ENCODE results near the gene ITGA3.

Gene ITGA3

GRCh38 chr17:50066995-50067394, 11.1 kb downstream of the ITGA3 start:
- in situ Hi-C loops (cut with MboI; ENCODE audit: low sequenced_read_pairs), result no loop called here

- in situ Hi-C loops (cut with MboI; ENCODE audit: low sequenced_read_pairs), result no loop called here
Observed at GRCh38 chr17:50067996-50068395, 12.1 kb downstream of the ITGA3 start.

GRCh38 chr17:50070908-50071680, 15.2 kb downstream of the ITGA3 start:
- in situ Hi-C loops (cut with MboI; ENCODE audit: low sequenced_read_pairs), result no loop called here

- in situ Hi-C loops (cut with MboI; ENCODE audit: low sequenced_read_pairs), result no loop called here
Observed at GRCh38 chr17:50071692-50072091, 15.8 kb downstream of the ITGA3 start.

GRCh38 chr17:50072130-50072529, 16.2 kb downstream of the ITGA3 start:
- in situ Hi-C loops (cut with MboI; ENCODE audit: low sequenced_read_pairs), result no loop called here

- in situ Hi-C loops (cut with MboI; ENCODE audit: low sequenced_read_pairs), result no loop called here
Observed at GRCh38 chr17:50072925-50073324, 17.0 kb downstream of the ITGA3 start.

GRCh38 chr17:50074227-50074626, 18.3 kb downstream of the ITGA3 start:
- in situ Hi-C loops (cut with MboI; ENCODE audit: low sequenced_read_pairs), result no loop called here

- in situ Hi-C loops (cut with MboI; ENCODE audit: low sequenced_read_pairs), result no loop called here
Observed at GRCh38 chr17:50075446-50076032, 19.6 kb downstream of the ITGA3 start.

- in situ Hi-C loops (cut with MboI; ENCODE audit: low sequenced_read_pairs), result no loop called here
Observed at GRCh38 chr17:50076221-50076590, 20.3 kb downstream of the ITGA3 start.

GRCh38 chr17:50076591-50077235, 20.8 kb downstream of the ITGA3 start:
- in situ Hi-C loops (cut with MboI; ENCODE audit: low sequenced_read_pairs), result no loop called here

- in situ Hi-C loops (cut with MboI; ENCODE audit: low sequenced_read_pairs), result no loop called here
Observed at GRCh38 chr17:50078430-50078829, 22.5 kb downstream of the ITGA3 start.

GRCh38 chr17:50079334-50080095, 23.6 kb downstream of the ITGA3 start:
- in situ Hi-C loops (cut with MboI; ENCODE audit: low sequenced_read_pairs), result no loop called here

GRCh38 chr17:50080096-50080480, 24.2 kb downstream of the ITGA3 start:
- in situ Hi-C loops (cut with MboI; ENCODE audit: low sequenced_read_pairs), result no loop called here

GRCh38 chr17:50080827-50081226, 24.9 kb downstream of the ITGA3 start:
- in situ Hi-C loops (cut with MboI; ENCODE audit: low sequenced_read_pairs), result no loop called here

GRCh38 chr17:50081757-50082156, 25.8 kb downstream of the ITGA3 start:
- in situ Hi-C loops (cut with MboI; ENCODE audit: low sequenced_read_pairs), result no loop called here

- in situ Hi-C loops (cut with MboI; ENCODE audit: low sequenced_read_pairs), result no loop called here
Observed at GRCh38 chr17:50087246-50087911, 31.5 kb downstream of the ITGA3 start.

GRCh38 chr17:50087912-50088405, 32.0 kb downstream of the ITGA3 start:
- in situ Hi-C loops (cut with MboI; ENCODE audit: low sequenced_read_pairs), result no loop called here

GRCh38 chr17:50088952-50089825, 33.3 kb downstream of the ITGA3 start:
- in situ Hi-C loops (cut with MboI; ENCODE audit: low sequenced_read_pairs), result no loop called here

GRCh38 chr17:50090071-50090470, 34.2 kb downstream of the ITGA3 start:
- in situ Hi-C loops (cut with MboI; ENCODE audit: low sequenced_read_pairs), result no loop called here
